ENCODE results near the gene RANBP3.

DNA sequence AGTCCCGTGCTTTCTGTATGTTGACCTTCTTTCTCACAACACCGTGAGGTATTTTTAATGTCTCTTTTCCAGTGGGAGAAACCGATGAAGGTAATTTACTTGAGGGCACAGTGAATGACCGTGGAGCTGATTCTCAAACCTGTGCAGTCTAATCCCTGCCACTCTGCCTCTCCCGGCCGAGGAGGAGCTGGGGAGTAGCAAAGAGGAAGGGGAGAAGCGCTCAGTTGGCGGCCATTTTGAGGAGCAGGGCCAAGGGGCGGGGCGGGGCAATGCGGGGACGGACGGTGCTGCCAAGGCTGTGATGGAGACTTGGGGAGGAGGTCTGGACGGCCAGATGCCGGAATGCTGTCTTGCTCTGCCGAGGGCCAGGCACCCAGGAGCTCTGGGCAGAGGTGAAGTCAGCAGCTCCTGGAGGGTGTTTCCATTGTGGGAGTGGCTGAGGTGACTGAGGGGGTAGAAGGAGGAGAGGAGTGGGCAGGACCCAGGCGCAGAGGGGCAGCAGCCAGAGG is 12.4 kb upstream of the RANBP3 start:
- no peak for TF ChIP-seq EZH2phosphoT487 (IDR thresholded peaks at IDR 0.05)
- TF ChIP-seq EZH2 (IDR thresholded peaks at IDR 0.05) = no peak
- TF ChIP-seq, protein P1, sequence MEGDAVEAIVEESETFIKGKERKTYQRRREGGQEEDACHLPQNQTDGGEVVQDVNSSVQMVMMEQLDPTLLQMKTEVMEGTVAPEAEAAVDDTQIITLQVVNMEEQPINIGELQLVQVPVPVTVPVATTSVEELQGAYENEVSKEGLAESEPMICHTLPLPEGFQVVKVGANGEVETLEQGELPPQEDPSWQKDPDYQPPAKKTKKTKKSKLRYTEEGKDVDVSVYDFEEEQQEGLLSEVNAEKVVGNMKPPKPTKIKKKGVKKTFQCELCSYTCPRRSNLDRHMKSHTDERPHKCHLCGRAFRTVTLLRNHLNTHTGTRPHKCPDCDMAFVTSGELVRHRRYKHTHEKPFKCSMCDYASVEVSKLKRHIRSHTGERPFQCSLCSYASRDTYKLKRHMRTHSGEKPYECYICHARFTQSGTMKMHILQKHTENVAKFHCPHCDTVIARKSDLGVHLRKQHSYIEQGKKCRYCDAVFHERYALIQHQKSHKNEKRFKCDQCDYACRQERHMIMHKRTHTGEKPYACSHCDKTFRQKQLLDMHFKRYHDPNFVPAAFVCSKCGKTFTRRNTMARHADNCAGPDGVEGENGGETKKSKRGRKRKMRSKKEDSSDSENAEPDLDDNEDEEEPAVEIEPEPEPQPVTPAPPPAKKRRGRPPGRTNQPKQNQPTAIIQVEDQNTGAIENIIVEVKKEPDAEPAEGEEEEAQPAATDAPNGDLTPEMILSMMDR (IDR thresholded peaks at IDR 0.05) = no peak

All from neural progenitor cell (in vitro differentiated cells).